ENCODE measurements around the gene DNAL4.

DNAL4 gene

DNA sequence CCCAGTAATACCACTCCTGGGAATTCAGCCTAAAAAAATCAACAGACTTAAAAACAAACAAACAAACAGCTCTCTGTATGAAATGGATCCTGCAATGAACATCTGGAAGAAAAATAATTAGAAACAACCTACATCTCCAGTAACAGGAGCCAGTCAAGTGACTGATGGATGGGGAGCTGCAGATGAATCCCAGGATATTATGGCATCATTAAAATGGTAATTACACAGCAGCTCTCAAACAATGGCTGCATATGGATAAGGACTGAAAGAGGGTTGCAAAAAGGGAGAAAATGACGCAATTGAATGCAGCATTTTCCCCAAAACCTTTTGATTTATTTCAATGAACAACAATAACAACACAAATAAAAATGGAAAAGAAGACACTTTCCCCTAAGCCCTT is 45.7 kb upstream of the DNAL4 start:
- no peak for TF ChIP-seq CTCF (IDR thresholded peaks at IDR 0.05; ENCODE audit: low read depth, low read length)
- DNase-seq (ENCODE audit: low read depth in 2 of 2): no peak
- H3K4me3 ChIP-seq (replicated peaks in 1 of 2; ENCODE audit: low read depth in 2 of 2, low read length in 2 of 2): no peak overlapping the region

DNA sequence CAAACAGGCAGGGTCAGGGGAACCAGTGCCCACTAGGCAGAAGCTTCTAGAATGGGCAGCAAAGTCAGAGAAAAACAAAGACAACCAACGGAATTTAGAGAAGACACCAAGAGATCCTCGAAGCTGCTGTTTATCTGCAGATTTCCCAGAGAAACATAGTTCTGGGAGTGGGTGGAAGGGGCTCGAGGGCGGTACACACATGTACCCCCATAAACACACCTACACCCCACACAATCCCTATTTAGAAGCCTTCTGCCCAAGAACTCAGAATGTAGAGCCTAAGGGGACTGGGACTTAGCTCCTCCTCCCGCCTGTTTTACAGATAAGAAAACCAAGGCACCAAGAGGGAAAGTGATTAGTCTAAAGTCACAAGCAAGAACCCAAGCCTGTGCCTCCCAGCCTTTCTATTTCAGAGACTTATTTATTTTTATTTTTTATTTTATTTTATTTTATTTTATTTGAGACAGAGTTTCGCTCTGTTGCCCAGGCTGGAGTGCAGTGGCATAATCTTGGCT is 43.5 kb upstream of the DNAL4 start:
- DNase-seq (ENCODE audit: low read depth in 2 of 2): no peak
- no peak for TF ChIP-seq CTCF (IDR thresholded peaks at IDR 0.05; ENCODE audit: low read depth, low read length)

DNA sequence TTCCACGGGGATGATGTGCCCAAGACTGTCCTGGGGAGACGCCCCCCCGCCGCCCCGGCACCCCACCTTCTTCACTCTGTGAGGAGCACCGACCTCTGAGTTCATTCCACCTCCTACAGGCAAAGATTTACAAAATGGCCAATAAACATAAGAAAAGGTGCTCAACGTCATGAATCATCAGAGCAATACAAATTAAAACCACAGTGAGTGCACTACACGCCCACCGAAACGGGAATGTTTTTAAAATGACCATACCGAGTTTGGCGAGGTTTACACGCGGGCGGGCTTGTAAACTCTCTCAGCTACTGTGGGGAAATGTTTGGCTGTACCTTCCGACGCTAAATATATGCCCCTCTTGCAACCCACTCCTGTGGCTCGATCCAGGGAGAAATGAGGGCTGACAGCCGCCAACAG is 42.0 kb upstream of the DNAL4 start:
- DNase-seq (ENCODE audit: low read depth in 2 of 2): peak in 1 of 2 donors; percentile 43
- no peak for TF ChIP-seq CTCF (IDR thresholded peaks at IDR 0.05; ENCODE audit: low read depth, low read length)
- H3K4me3 ChIP-seq (replicated peaks in 1 of 2; ENCODE audit: low read depth in 2 of 2, low read length in 2 of 2): no peak overlapping the region

More for the DNA sequence above, 43.5 kb upstream of the DNAL4 start:
- H3K4me3 ChIP-seq (replicated peaks in 1 of 2; ENCODE audit: low read depth in 2 of 2, low read length in 2 of 2): no peak overlapping the region

DNA sequence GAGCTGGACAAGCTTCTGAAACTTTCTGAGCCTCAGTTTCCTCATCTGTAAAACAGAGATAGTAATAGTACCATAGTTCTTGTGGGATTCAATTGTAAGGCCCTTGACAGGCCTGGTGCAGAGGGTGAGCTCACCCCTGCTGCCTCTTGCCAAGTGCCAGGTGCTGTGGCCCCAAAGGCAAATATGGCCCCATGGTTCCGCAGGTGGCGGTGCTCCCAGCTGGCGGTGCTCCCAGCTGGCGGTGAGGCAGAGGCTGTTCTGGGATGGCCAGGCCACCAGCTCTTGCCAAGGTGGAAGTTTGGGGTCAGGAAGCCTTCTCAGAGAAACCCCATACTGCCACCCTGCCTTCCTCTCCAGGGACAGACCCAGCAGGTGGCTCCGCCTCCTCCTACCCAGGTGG is 41.0 kb upstream of the DNAL4 start:
- no peak overlapping the region for H3K4me3 ChIP-seq (replicated peaks in 1 of 2; ENCODE audit: low read depth in 2 of 2, low read length in 2 of 2)

GRCh38 chr22:38834215-38834953 is 40.4 kb upstream of the DNAL4 start:
- TF ChIP-seq CTCF (IDR thresholded peaks at IDR 0.05; ENCODE audit: low read depth, low read length): no peak
- no peak overlapping the region for H3K4me3 ChIP-seq (replicated peaks in 1 of 2; ENCODE audit: low read depth in 2 of 2, low read length in 2 of 2)
- no peak for DNase-seq (ENCODE audit: low read depth in 2 of 2)

More for the DNA sequence above, 41.0 kb upstream of the DNAL4 start:
- no peak for DNase-seq (ENCODE audit: low read depth in 2 of 2)
- TF ChIP-seq CTCF (IDR thresholded peaks at IDR 0.05; ENCODE audit: low read depth, low read length): no peak

GRCh38 chr22:38833061-38833460 is 39.1 kb upstream of the DNAL4 start:
- no peak overlapping the region for H3K4me3 ChIP-seq (replicated peaks in 1 of 2; ENCODE audit: low read depth in 2 of 2, low read length in 2 of 2)
- TF ChIP-seq CTCF (IDR thresholded peaks at IDR 0.05; ENCODE audit: low read depth, low read length): no peak
- DNase-seq (ENCODE audit: low read depth in 2 of 2): no peak
